DOHH2 (cell line): ENCODE measurements around the gene UBE2H.

Source experiments
- H3F3A ChIP-seq: fragments of 200-600 bp; sonication (generic), shearing (Covaris generic); 2 replicates; pipeline ENCODE4 v1.6.0; 2016; ENCODE audit warnings: antibody characterized with exemption, mild to moderate bottlenecking; ENCODE audit not compliant: control insufficient read depth, insufficient read depth
- H3K27ac ChIP-seq: fragments of 200-600 bp; sonication (generic); 2 replicates; pipeline ENCODE4 v1.5.1; 2014; ENCODE audit warnings: low read depth, mild to moderate bottlenecking, low read length, moderate library complexity
- H3K27me3 ChIP-seq: fragments of 200-600 bp; sonication (generic); 2 replicates; pipeline ENCODE4 v1.6.1; 2014; ENCODE audit warnings: mild to moderate bottlenecking, low read length, mixed read lengths; ENCODE audit not compliant: control insufficient read depth
- H3K36me3 ChIP-seq: fragments of 200-600 bp; sonication (generic); 2 replicates; pipeline ENCODE4 v1.6.1; 2014; ENCODE audit warnings: mild to moderate bottlenecking, low read length, moderate library complexity, mixed read lengths; ENCODE audit not compliant: control insufficient read depth
- H3K4me1 ChIP-seq: fragments of 200-600 bp; sonication (generic); 2 replicates; pipeline ENCODE4 v1.6.1; 2014; ENCODE audit warnings: mild to moderate bottlenecking, low read length, mixed read lengths; ENCODE audit not compliant: control insufficient read depth
- H3K4me2 ChIP-seq: fragments of 200-600 bp; sonication (generic); 2 replicates; pipeline ENCODE4 v1.6.0; 2014; ENCODE audit warnings: mild to moderate bottlenecking, low read length, moderate library complexity
- H3K4me3 ChIP-seq: fragments of 200-600 bp; sonication (generic); 2 replicates; pipeline ENCODE4 v1.5.1; 2014; ENCODE audit warnings: mild to moderate bottlenecking, low read length, mixed read lengths
- H3K79me2 ChIP-seq: fragments of 200-600 bp; sonication (generic); 2 replicates; pipeline ENCODE4 v1.6.1; 2014; ENCODE audit warnings: mild to moderate bottlenecking, low read length, mixed read lengths; ENCODE audit not compliant: control insufficient read depth
- H3K9me2 ChIP-seq: fragments of 200-600 bp; sonication (generic); replicated peaks from 2 replicates; pipeline ENCODE4 v1.6.1; 2014; ENCODE audit warnings: mild to moderate bottlenecking, low read length, mixed read lengths; ENCODE audit not compliant: control insufficient read depth
- H3K9me3 ChIP-seq: fragments of 200-600 bp; sonication (generic); 2 replicates; pipeline ENCODE4 v1.6.1; 2014; ENCODE audit warnings: antibody characterized with exemption, low read length, mixed read lengths; ENCODE audit not compliant: control insufficient read depth, insufficient read depth
- H4K20me1 ChIP-seq: fragments of 200-600 bp; sonication (generic); 2 replicates; pipeline ENCODE4 v1.6.0; 2014; ENCODE audit warnings: low read depth, mild to moderate bottlenecking, antibody characterized with exemption, low read length, moderate library complexity; ENCODE audit not compliant: control insufficient read depth, insufficient read depth
- CTCF ChIP-seq: fragments of 200-600 bp; sonication (generic); IDR thresholded peaks from one replicate; pipeline ENCODE4 v1.5.1; 2014; ENCODE audit warnings: antibody characterized with exemption, mild to moderate bottlenecking, low read depth, low read length; ENCODE audit not compliant: poor library complexity, severe bottlenecking
- EZH2phosphoT487 ChIP-seq: fragments of 200-600 bp; sonication (generic); IDR thresholded peaks from 2 replicates; pipeline ENCODE4 v1.6.1; 2017; ENCODE audit warnings: borderline replicate concordance, mild to moderate bottlenecking, antibody characterized with exemption, low read length, moderate library complexity, mixed read lengths

The UBE2H gene

GRCh38 chr7:129789652-129790051, 163.1 kb downstream of the UBE2H start:
- Histone ChIP-seq H3K36me3 (no peaks in the 10 kb centered on the region), H3K4me1 (peaks cover 15% of the 10 kb centered on the region), H4K20me1 (peaks cover 3% of the 10 kb centered on the region; the same call in 1 of the 2 replicates), H3K4me2 (no peak overlapping the region), H3K4me3 (no peak overlapping the region), H3K9me2 (no peaks in the 10 kb centered on the region), H3K79me2 (no peaks in the 10 kb centered on the region), H3F3A (peaks cover 2% of the 10 kb centered on the region; the same call in 1 of the 2 replicates), H3K27me3 (peaks cover 51% of the 10 kb centered on the region), H3K9me3 (no peaks in the 10 kb centered on the region), H3K27ac (no peak overlapping the region)
- TF ChIP-seq EZH2phosphoT487 (no peak), CTCF (no peak)

- peaks cover 54% of the 10 kb centered on the region for H3K27me3 ChIP-seq
- TF ChIP-seq EZH2phosphoT487 (no peak), CTCF (no peak)
- no peaks in the 10 kb centered on the region for H3K9me3 ChIP-seq
- no peak overlapping the region for H3K4me3 ChIP-seq
- peaks cover 17% of the 10 kb centered on the region for H3K4me1 ChIP-seq
- no peaks in the 10 kb centered on the region for H3K36me3 ChIP-seq
- H3K79me2 ChIP-seq, result no peaks in the 10 kb centered on the region
- H4K20me1 ChIP-seq, result peaks cover 4% of the 10 kb centered on the region; the same call in 1 of the 2 replicates
- H3K9me2 ChIP-seq, result no peaks in the 10 kb centered on the region
- H3K4me2 ChIP-seq, result no peak overlapping the region
- H3K27ac ChIP-seq, result no peak overlapping the region
- H3F3A ChIP-seq, result peaks cover 2% of the 10 kb centered on the region; the same call in 1 of the 2 replicates
Observed at GRCh38 chr7:129789000-129789399, 163.8 kb downstream of the UBE2H start.

GRCh38 chr7:129786825-129787563, 165.8 kb downstream of the UBE2H start:
- Histone ChIP-seq H3K4me1 (peaks cover 17% of the 10 kb centered on the region), H3K9me3 (no peaks in the 10 kb centered on the region), H3K27ac (no peak overlapping the region), H3K9me2 (no peaks in the 10 kb centered on the region), H3K36me3 (no peaks in the 10 kb centered on the region), H3K4me3 (no peak overlapping the region), H3F3A (peaks cover 2% of the 10 kb centered on the region; the same call in 1 of the 2 replicates), H3K27me3 (peaks cover 65% of the 10 kb centered on the region), H4K20me1 (peaks cover 11% of the 10 kb centered on the region; the same call in 1 of the 2 replicates), H3K4me2 (no peak overlapping the region), H3K79me2 (no peaks in the 10 kb centered on the region)
- TF ChIP-seq EZH2phosphoT487 (no peak; the same call in 1 of the 2 replicates), CTCF (no peak)
